Ovary (tissue), 3 donors: Measurements from ENCODE around the gene LGR6.
"Not testable (repeated sequence)": the region's sequence is repeated elsewhere in the genome, so short reads cannot be mapped to it uniquely, and the experiment has no call there.

Experiments
- EP300 ChIP-seq: sonication (generic); formaldehyde crosslinking; IDR thresholded peaks from one replicate; pipeline ENCODE4 v1.6.1; 2017; ENCODE audit warnings: antibody characterized with exemption
- POLR2A ChIP-seq: fragments of 450-650 bp; IDR thresholded peaks from one replicate; pipeline ENCODE4 v1.6.1; 2017; ENCODE audit warnings: antibody characterized with exemption, mild to moderate bottlenecking, moderate library complexity
- TF ChIP-seq, protein P1 (sequence below), 3 donors: fragments of 450-650 bp in 2 of 3; fragments of 200-600 bp in 1 of 3; IDR thresholded peaks; one replicate each; pipeline versions ENCODE4 v1.5.1 to v1.8.0; 2016 to 2022; ENCODE audit warnings: antibody characterized with exemption in 3 of 3, mild to moderate bottlenecking in 1 of 3
- donor health status: DM: no; HTN: no; CAD: no.

GRCh38 chr1:202180751-202181139 lies 12.9 kb upstream of the LGR6 start:
- TF ChIP-seq, protein P1, sequence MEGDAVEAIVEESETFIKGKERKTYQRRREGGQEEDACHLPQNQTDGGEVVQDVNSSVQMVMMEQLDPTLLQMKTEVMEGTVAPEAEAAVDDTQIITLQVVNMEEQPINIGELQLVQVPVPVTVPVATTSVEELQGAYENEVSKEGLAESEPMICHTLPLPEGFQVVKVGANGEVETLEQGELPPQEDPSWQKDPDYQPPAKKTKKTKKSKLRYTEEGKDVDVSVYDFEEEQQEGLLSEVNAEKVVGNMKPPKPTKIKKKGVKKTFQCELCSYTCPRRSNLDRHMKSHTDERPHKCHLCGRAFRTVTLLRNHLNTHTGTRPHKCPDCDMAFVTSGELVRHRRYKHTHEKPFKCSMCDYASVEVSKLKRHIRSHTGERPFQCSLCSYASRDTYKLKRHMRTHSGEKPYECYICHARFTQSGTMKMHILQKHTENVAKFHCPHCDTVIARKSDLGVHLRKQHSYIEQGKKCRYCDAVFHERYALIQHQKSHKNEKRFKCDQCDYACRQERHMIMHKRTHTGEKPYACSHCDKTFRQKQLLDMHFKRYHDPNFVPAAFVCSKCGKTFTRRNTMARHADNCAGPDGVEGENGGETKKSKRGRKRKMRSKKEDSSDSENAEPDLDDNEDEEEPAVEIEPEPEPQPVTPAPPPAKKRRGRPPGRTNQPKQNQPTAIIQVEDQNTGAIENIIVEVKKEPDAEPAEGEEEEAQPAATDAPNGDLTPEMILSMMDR (IDR thresholded peaks at IDR 0.05) = not testable (repeated sequence)
- not testable (repeated sequence) for TF ChIP-seq EP300, POLR2A
